B cell (primary cell): Measurements from ENCODE around the gene FOXP3. TPM values are rescaled to one million over a fixed set of nuclear protein-coding genes. Genes with fewer than 3 reads are reported as not detected.

Experiments
- ATAC-seq: fragments of 200-7000 bp; cut with Tn5 transposase; one replicate; pipeline ENCODE4 v1.10.0; 2021; ENCODE audit warnings: low read depth, mild to moderate bottlenecking, moderate number of reproducible peaks, moderate library complexity
- CTCF ChIA-PET: fragments of 350-600 bp; sonication (Branson Sonifier 250); formaldehyde crosslinking; loops from one replicate; lab custom pipeline; 2021; ENCODE audit warnings: antibody characterized with exemption, inconsistent platforms; lab: Charles Lee
- POLR2A ChIA-PET: fragments of 350-600 bp; sonication (Branson Sonifier 250); formaldehyde crosslinking; loops from one replicate; lab custom pipeline; 2021; ENCODE audit warnings: antibody characterized with exemption; lab: Charles Lee
- DNase-seq: peaks from one replicate; pipeline ENCODE4 v3.0.0; 2013
- H2AFZ ChIP-seq: 2 replicates; pipeline ENCODE4 v1.6.1; 2012; ENCODE audit warnings: mild to moderate bottlenecking, low read depth, low read length; ENCODE audit not compliant: insufficient read depth, poor library complexity, severe bottlenecking
- H3K27ac ChIP-seq, 2 donors: 1 replicate in 1 of 2; 2 replicates in 1 of 2; pipeline ENCODE4 v1.5.1; 2012 to 2013; ENCODE audit warnings: low read length in 2 of 2, mild to moderate bottlenecking in 2 of 2, moderate library complexity in 1 of 2
- H3K27me3 ChIP-seq, 4 experiments: fragments of 200-600 bp in 1 of 4; sonication (generic) in 1 of 4; replicated peaks in 1 of 4; 1 replicate in 2 of 4; 2 replicates in 2 of 4; pipeline versions ENCODE4 v1.6.1 to v1.7.0; 2013 to 2016; ENCODE audit warnings: low read length in 3 of 4, mild to moderate bottlenecking in 2 of 4, mixed read lengths in 1 of 4, moderate library complexity in 1 of 4; ENCODE audit not compliant: insufficient read depth in 4 of 4, control insufficient read depth in 3 of 4; ENCODE audit errors: control extremely low read depth in 1 of 4
- H3K36me3 ChIP-seq, 2 experiments: replicated peaks in 1 of 2; 1 replicate in 1 of 2; 2 replicates in 1 of 2; pipeline versions ENCODE4 v1.6.1 to v1.7.1; 2013; ENCODE audit warnings: low read length in 1 of 2; ENCODE audit not compliant: insufficient read depth in 2 of 2, control insufficient read depth in 1 of 2; ENCODE audit errors: control extremely low read depth in 1 of 2, extremely low read depth in 1 of 2
- H3K4me1 ChIP-seq, 2 donors: fragments of 200-600 bp in 1 of 2; sonication (generic) in 1 of 2; 1 replicate in 1 of 2; 2 replicates in 1 of 2; pipeline versions ENCODE4 v1.5.1 to v1.6.1; 2013 to 2017; ENCODE audit warnings: low read length in 2 of 2; ENCODE audit not compliant: control insufficient read depth in 2 of 2, insufficient read depth in 2 of 2
- H3K4me2 ChIP-seq: replicated peaks from 2 replicates; pipeline ENCODE3; 2012; ENCODE audit warnings: mild to moderate bottlenecking, low read depth, low read length; ENCODE audit not compliant: poor library complexity, severe bottlenecking
- H3K4me3 ChIP-seq, 5 experiments: fragments of 200-600 bp in 1 of 5; sonication (generic) in 1 of 5; 1 replicate in 3 of 5; 2 replicates in 2 of 5; pipeline versions ENCODE4 v1.5.1 to v1.7.0; 2011 to 2016; ENCODE audit warnings: low read length in 4 of 5, mild to moderate bottlenecking in 4 of 5, low read depth in 2 of 5, control low read depth in 1 of 5, moderate library complexity in 1 of 5; ENCODE audit not compliant: insufficient read depth in 1 of 5; ENCODE audit errors: control extremely low read depth in 1 of 5, extremely low read depth in 1 of 5
- H3K79me2 ChIP-seq: fragments of 200-600 bp; sonication (generic); one replicate; pipeline ENCODE4 v1.6.0; 2016; ENCODE audit warnings: low read length; ENCODE audit not compliant: control insufficient read depth, insufficient read depth
- H3K9ac ChIP-seq: fragments of 200-600 bp; sonication (generic); 2 replicates; pipeline ENCODE4 v1.6.1; 2017; ENCODE audit warnings: mild to moderate bottlenecking, low read length, moderate library complexity
- H3K9me3 ChIP-seq, 3 donors: one replicate each; pipeline versions ENCODE4 v1.6.1 to v1.7.1; 2013; ENCODE audit warnings: low read length in 2 of 3; ENCODE audit not compliant: control insufficient read depth in 2 of 3, insufficient read depth in 1 of 3; ENCODE audit errors: control extremely low read depth in 1 of 3
- H4K20me1 ChIP-seq: 2 replicates; pipeline ENCODE4 v1.6.0; 2012; ENCODE audit warnings: mild to moderate bottlenecking, low read length; ENCODE audit not compliant: insufficient read depth, control insufficient read depth, poor library complexity, severe bottlenecking
- H3K27ac Mint-ChIP-seq: one replicate; pipeline ENCODE4 v1.8.0; 2021; ENCODE audit warnings: mixed read lengths
- H3K27me3 Mint-ChIP-seq: one replicate; pipeline ENCODE4 v1.8.0; 2021; ENCODE audit warnings: mixed read lengths
- H3K4me1 Mint-ChIP-seq: one replicate; pipeline ENCODE4 v1.8.0; 2021; ENCODE audit warnings: mixed read lengths
- H3K4me3 Mint-ChIP-seq: one replicate; pipeline ENCODE4 v1.8.0; 2021; ENCODE audit warnings: mixed read lengths
- H3K9me3 Mint-ChIP-seq: one replicate; pipeline ENCODE4 v1.8.0; 2022; ENCODE audit warnings: mixed read lengths; ENCODE audit not compliant: insufficient read depth
- CTCF ChIP-seq: fragments of 200-600 bp; IDR thresholded peaks from one replicate; pipeline ENCODE4 v1.8.0; 2022; ENCODE audit warnings: antibody characterized with exemption, mild to moderate bottlenecking
- EZH2 ChIP-seq: IDR thresholded peaks from 2 replicates; pipeline ENCODE4 v1.6.1; 2012; ENCODE audit warnings: borderline replicate concordance, low read depth, mild to moderate bottlenecking, moderate library complexity, low read length; ENCODE audit not compliant: insufficient read depth, poor library complexity, severe bottlenecking
- WGBS: methylation state at CpG from one replicate; pipeline ENCODE4 v1.1.5; 2013; ENCODE audit warnings: missing lambda C conversion rate; ENCODE audit not compliant: insufficient coverage; 5-methylcytosine and 5-hydroxymethylcytosine counted together
- intact Hi-C: fragments of 100-400 bp; cut with micrococcal nuclease; formaldehyde crosslinking; loops from one replicate; pipeline ENCODE4 v1.10.0; 2022
- polyA plus RNA-seq: library from polyadenylated mRNA; depleted of rRNA; stranded (reverse); fragments of >200 nt; gene quantifications from 2 replicates; pipeline ENCODE4 v1.2.3, GENCODE V29; 2012
- total RNA-seq, 2 donors: library from RNA; stranded (reverse); fragments of 120-200 nt in 1 of 2; gene quantifications; 1 replicate in 1 of 2; 2 replicates in 1 of 2; pipeline versions ENCODE4 v1.2.3 to v1.2.4, GENCODE V29; 2013 to 2022

FOXP3 gene
- total and polyA plus RNA-seq, 2 donors (not counting 1 experiment from before 2014, with no cell fraction given) = 0.03 TPM; not detected in 1

DNA sequence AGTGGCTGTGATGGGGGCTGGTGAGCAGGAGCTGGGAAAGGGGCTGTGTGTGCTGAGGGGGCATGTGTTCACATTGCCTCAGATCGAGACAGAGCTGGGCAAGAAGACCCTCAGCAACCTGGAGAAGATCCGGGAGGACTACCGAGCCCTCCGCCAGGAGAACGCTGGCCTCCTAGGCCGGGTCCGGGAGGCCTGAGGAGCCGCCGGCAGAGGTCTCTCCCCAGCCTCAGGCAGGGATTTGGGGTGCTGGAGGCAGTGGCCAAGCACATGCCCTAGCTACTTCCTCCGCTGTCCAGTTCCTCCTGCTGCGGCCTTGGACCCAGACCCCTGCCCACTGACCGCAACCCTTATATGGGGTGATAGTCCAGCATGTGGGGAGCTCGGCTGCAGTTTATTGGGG lies 14.4 kb downstream of the FOXP3 start:
- Histone ChIP-seq H4K20me1 (no peaks in the 10 kb centered on the region), H3K36me3 (peaks cover 0 to 19% of the 10 kb centered on the region in 2 experiments), H3K4me1 (peaks cover 5 to 6% of the 10 kb centered on the region in 2 donors), H2AFZ (no peak overlapping the region), H3K4me2 (no peak overlapping the region), H3K27ac (no peak overlapping the region), H3K27me3 (no peaks in the 10 kb centered on the region), H3K79me2 (no peaks in the 10 kb centered on the region), H3K9me3 (no peaks in the 10 kb centered on the region), H3K4me3 (no peak overlapping the region), H3K9ac (no peak overlapping the region)
- ATAC-seq (no peak), DNase-seq (no peak)
- CTCF ChIA-PET = no interaction called here
- no peak overlapping the region for H3K27ac Mint-ChIP-seq
- peaks cover 8% of the 10 kb centered on the region for H3K4me1 Mint-ChIP-seq
- H3K4me3 Mint-ChIP-seq = no peak overlapping the region
- TF ChIP-seq EZH2 (no peak), CTCF (no peak)
- WGBS = 100% methylated on average over 9 of the region's 13 CpGs
- H3K9me3 Mint-ChIP-seq = no peaks in the 10 kb centered on the region
- POLR2A ChIA-PET = no interaction called here
- H3K27me3 Mint-ChIP-seq = no peaks in the 10 kb centered on the region
- intact Hi-C loops = no loop called here

DNA sequence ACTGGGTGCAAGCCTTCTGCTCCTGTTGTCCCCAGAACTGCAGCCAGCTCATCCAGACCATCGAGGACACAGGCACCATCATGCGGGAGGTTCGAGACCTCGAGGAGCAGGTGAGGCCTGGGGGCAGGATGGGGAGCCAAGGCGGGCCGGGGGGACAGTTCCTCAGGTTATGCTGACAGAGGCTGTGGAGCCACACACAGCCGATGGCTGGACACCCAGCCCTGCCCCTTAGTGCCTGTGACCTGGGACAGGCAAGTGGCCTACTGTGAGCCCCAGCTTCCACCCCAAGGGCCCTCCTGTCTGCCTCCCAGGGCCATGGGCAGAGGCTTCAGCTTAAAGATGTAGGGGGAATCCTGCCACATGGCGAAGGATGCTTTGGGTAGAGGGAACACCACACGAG lies 14.9 kb downstream of the FOXP3 start:
- no peak for DNase-seq
- Histone ChIP-seq H3K79me2 (no peaks in the 10 kb centered on the region), H3K4me3 (no peak overlapping the region), H3K4me2 (no peak overlapping the region), H3K36me3 (peaks cover 0 to 19% of the 10 kb centered on the region in 2 experiments), H3K27ac (no peak overlapping the region), H3K27me3 (no peaks in the 10 kb centered on the region), H3K9ac (no peak overlapping the region), H3K9me3 (no peaks in the 10 kb centered on the region), H2AFZ (no peak overlapping the region), H4K20me1 (no peaks in the 10 kb centered on the region), H3K4me1 (peaks cover 5 to 6% of the 10 kb centered on the region in 2 donors)
- no peak for ATAC-seq
- intact Hi-C loops = no loop called here
- no peak overlapping the region for H3K27ac Mint-ChIP-seq
- no peak overlapping the region for H3K4me3 Mint-ChIP-seq
- WGBS = 94% methylated on average over 9 of the region's 9 CpGs
- TF ChIP-seq EZH2 (no peak), CTCF (no peak)
- H3K27me3 Mint-ChIP-seq = no peaks in the 10 kb centered on the region
- CTCF ChIA-PET = no interaction called here
- H3K9me3 Mint-ChIP-seq = no peaks in the 10 kb centered on the region
- POLR2A ChIA-PET = no interaction called here
- peaks cover 8% of the 10 kb centered on the region for H3K4me1 Mint-ChIP-seq
